ENCODE measurements around the gene ADAM17. TPM values are rescaled to one million over a fixed set of nuclear protein-coding genes. Genes with fewer than 3 reads are reported as not detected.

Gene ADAM17
- total RNA-seq, 2 experiments from 2014 or later, result 19.0 to 20.2 TPM

DNA sequence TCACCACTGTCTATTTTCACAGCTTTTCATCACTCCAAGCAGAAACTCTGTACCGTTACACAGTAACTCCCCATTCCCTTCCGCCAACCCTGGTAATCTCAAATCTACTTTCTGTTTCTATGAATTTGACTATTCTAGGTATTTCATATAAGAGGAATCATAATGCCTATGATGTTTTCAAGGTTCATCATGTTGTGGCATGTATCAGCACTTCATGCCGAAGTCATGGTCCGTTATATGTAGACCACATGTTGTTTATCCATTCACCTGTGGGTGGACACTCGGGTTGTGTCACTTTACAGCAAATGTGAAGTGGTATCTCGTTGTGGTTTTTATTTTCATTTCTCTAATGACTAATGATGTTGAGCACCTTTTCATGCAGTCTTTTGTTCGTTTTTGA is 110.5 kb downstream of the ADAM17 start:
- ChIA-PET POLR2A (no interaction called here), CTCF (no interaction called here)

DNA sequence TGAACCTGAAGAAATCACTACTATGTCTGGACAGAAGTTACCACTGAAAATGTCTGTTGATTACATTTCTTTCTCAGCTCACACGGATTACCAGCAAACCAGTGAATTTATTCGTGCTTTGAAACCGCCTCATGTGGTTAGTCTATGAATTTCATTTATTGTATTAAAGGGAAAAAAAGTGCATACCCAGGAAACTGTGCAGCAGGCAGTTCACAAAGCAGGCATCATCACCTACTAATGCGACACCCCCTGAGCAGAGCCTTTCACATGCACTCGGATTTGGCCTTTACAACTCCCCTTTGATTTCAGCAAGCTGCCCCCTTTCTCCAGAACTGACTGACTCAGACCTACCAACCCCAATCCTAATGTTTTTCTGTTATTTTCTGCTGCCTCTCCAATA is 112.1 kb downstream of the ADAM17 start:
- CTCF ChIA-PET, result no interaction called here
- POLR2A ChIA-PET, result no interaction called here

DNA sequence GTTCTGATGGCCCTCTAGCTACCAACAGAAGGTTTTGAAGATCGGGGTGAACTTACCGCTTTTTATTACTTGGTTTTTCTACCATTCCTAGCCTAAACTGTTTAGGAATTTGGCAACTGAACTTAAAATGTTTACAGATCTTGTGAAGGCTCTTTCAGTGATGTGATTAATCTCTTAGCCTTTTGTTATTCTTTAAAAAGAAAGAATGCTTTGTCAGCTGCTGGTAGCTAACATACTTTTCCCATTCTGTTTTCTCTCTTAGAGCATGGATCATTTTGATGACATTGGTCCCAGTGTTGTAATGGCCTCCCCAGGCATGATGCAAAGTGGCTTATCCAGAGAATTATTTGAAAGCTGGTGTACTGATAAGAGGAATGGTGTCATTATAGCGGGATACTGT is 114.1 kb downstream of the ADAM17 start:
- ChIA-PET POLR2A (no interaction called here), CTCF (no interaction called here)

DNA sequence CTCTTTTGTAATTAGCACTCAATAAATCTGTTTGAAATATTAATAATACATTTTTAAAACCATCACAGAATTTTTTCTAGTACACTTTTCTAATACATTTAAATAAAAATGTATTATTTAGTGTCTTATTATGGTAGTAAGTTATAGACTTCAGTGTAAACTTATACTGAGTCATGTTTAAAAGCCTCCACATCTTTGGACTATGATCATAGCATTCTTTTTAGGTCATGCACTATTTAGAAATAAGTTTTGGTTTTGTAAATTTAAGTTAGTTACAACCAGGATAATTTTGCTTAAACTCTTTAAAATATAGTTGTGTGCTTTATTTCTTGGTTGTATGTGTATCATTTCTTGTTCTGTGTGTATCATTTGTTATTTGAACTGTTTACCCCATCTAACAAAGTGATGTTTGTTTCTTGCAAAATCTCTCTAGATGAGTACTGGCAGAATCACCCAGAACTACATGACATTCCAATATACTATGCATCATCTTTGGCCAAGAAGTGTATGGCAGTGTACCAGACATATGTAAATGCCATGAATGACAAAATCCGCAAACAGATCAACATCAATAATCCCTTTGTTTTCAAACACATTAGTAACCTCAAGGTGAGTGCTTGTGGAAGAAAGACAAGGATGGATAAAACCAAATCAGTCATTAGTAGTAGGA is 115.4 kb downstream of the ADAM17 start:
- ChIA-PET POLR2A (interaction anchor here (0.5 kb wide), 1 partner anchor 33 kb away, joined by 3 read pairs; no protein-coding TSS in a partner anchor), CTCF (no interaction called here)

DNA sequence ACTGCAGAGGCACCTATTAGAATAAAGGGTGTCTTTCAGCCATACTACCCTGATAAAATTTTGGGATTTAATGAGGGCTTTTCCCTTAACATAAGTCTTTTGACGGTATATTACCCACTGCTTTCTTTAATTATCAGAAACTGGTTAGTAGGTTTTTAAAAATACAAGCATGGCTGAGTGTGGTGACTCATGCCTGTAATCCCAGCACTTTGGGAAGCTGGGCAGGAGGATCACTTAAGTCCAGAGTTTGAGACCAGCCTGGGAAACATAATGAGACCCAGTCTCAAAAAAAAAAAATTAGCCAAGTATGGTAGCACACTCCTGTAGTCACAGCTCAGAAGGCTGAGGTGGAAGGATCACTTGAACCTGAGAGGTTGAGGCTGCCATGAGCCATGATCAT is 116.1 kb downstream of the ADAM17 start:
- ChIA-PET POLR2A (no interaction called here), CTCF (no interaction called here)

Other genes starting within 250 kb of the ADAM17 start
- gene ITGB1BP1, start 132.3 kb downstream of the ADAM17 start, total RNA-seq, result 100 to 1,000 TPM; 176 to 196 TPM
- gene CPSF3, start 132.2 kb downstream of the ADAM17 start, total RNA-seq, result 10 to 100 TPM; 79.6 to 84.4 TPM
- gene IAH1, start 81.3 kb downstream of the ADAM17 start, total RNA-seq, result 10 to 100 TPM; 71.7 to 76.6 TPM
- 100 to 1,000 TPM; 477 to 500 TPM for gene YWHAQ, start 75.2 kb upstream of the ADAM17 start, total RNA-seq

Measured in activated CD8-positive, alpha-beta memory T cell treated with anti-CD3 and anti-CD28 coated beads for 36 hours (primary cell).